PC-9 (cell line): ENCODE data around the gene TRIP13. TPM values are rescaled to one million over a fixed set of nuclear protein-coding genes. Genes with fewer than 3 reads are reported as not detected.

ENCODE experiments used
- BruUV-seq: library from RNA; stranded (reverse); fragments of 400-500 nt; replicated peaks from 2 replicates; lab custom pipeline; 2021; lab: Mats Ljungman, UMichigan
- CTCF ChIA-PET: fragments of 300-600 bp; sonication (Branson Sonifier 250); formaldehyde crosslinking; loops from one replicate; lab custom pipeline; 2022; ENCODE audit warnings: antibody characterized with exemption; lab: Charles Lee
- POLR2A ChIA-PET: fragments of 300-600 bp; sonication (Branson Sonifier 250); formaldehyde crosslinking; loops from one replicate; lab custom pipeline; 2022; ENCODE audit warnings: antibody characterized with exemption; ENCODE audit not compliant: unreplicated experiment; lab: Charles Lee
- DNase-seq, 2 experiments: peaks; one replicate each; pipeline versions ENCODE4 v3.0.0 to v3.0.0-alpha.2; 2015 to 2022; ENCODE audit warnings: mixed read lengths in 1 of 2
- H2AFZ ChIP-seq: fragments of 200-600 bp; sonication (generic); 2 replicates; pipeline ENCODE4 v1.8.1; 2017; ENCODE audit warnings: antibody characterized with exemption
- H3F3A ChIP-seq: fragments of 200-600 bp; sonication (generic); 2 replicates; pipeline ENCODE4 v1.8.1; 2017; ENCODE audit warnings: antibody characterized with exemption, mild to moderate bottlenecking, low read depth; ENCODE audit not compliant: insufficient read depth
- H3K27ac ChIP-seq: fragments of 200-600 bp; sonication (generic); 2 replicates; pipeline ENCODE4 v1.6.1; 2016; ENCODE audit warnings: mixed run types
- H3K27me3 ChIP-seq: fragments of 200-600 bp; sonication (generic); 2 replicates; pipeline ENCODE4 v1.6.1; 2016; ENCODE audit warnings: low read depth, mixed run types; ENCODE audit not compliant: insufficient read depth
- H3K36me3 ChIP-seq: fragments of 200-600 bp; sonication (generic); 2 replicates; pipeline ENCODE4 v1.6.1; 2016; ENCODE audit warnings: low read depth, mixed run types
- H3K4me1 ChIP-seq: fragments of 200-600 bp; sonication (generic); replicated peaks from 2 replicates; pipeline ENCODE4 v1.6.1; 2016; ENCODE audit warnings: mixed run types; ENCODE audit not compliant: insufficient read depth
- H3K4me2 ChIP-seq: fragments of 200-600 bp; sonication (generic); 2 replicates; pipeline ENCODE4 v1.6.1; 2017; ENCODE audit warnings: mixed run types
- H3K4me3 ChIP-seq: fragments of 200-600 bp; sonication (generic); 2 replicates; pipeline ENCODE4 v1.6.1; 2016; ENCODE audit warnings: mixed run types
- H3K79me2 ChIP-seq: fragments of 200-600 bp; sonication (generic); 2 replicates; pipeline ENCODE4 v1.6.1; 2017; ENCODE audit warnings: low read depth, mixed run types
- H3K9me2 ChIP-seq: fragments of 200-600 bp; sonication (generic); 2 replicates; pipeline ENCODE4 v1.8.1; 2017; ENCODE audit warnings: mild to moderate bottlenecking; ENCODE audit not compliant: insufficient read depth
- H3K9me3 ChIP-seq: fragments of 200-600 bp; sonication (generic); 2 replicates; pipeline ENCODE4 v1.8.1; 2016; ENCODE audit warnings: low read depth; ENCODE audit not compliant: insufficient read depth
- H4K20me1 ChIP-seq: fragments of 200-600 bp; sonication (generic); 2 replicates; pipeline ENCODE4 v1.8.1; 2017; ENCODE audit not compliant: insufficient read depth
- EZH2 ChIP-seq: fragments of 200-600 bp; sonication (generic); IDR thresholded peaks from 2 replicates; pipeline ENCODE4 v1.8.0; 2017; ENCODE audit warnings: antibody characterized with exemption, low read depth
- intact Hi-C: fragments of 100-400 bp; cut with micrococcal nuclease; formaldehyde crosslinking; loops from one replicate; pipeline ENCODE4 v1.10.0; 2022; ENCODE audit not compliant: unreplicated experiment
- total RNA-seq: library from RNA; stranded (reverse); gene quantifications from 2 replicates; pipeline ENCODE4 v1.2.3, GENCODE V29; 2021
- TF ChIP-seq, protein P1 (sequence below): fragments of 200-600 bp; sonication (generic); conservative IDR thresholded peaks from 2 replicates; pipeline ENCODE4 v1.6.1; 2017; ENCODE audit warnings: mixed run types, antibody characterized with exemption, mild to moderate bottlenecking, moderate library complexity

TRIP13 gene
- total RNA-seq, 1 experiment from 2014 or later, result 74.0 TPM

- no peak overlapping the region for H3K27ac ChIP-seq
- no peak overlapping the region for H2AFZ ChIP-seq
- peaks cover 11% of the 10 kb centered on the region; the same call in 1 of the 2 replicates for H3F3A ChIP-seq
- H4K20me1 ChIP-seq, result peaks cover 6% of the 10 kb centered on the region
- H3K27me3 ChIP-seq, result peaks cover 8% of the 10 kb centered on the region; the same call in 1 of the 2 replicates
- no peak overlapping the region for H3K4me3 ChIP-seq
- intact Hi-C loops, result no loop called here
- no peak overlapping the region for H3K4me2 ChIP-seq
- no peaks in the 10 kb centered on the region for H3K4me1 ChIP-seq
- TF ChIP-seq EZH2, result no peak
- TF ChIP-seq, protein P1, sequence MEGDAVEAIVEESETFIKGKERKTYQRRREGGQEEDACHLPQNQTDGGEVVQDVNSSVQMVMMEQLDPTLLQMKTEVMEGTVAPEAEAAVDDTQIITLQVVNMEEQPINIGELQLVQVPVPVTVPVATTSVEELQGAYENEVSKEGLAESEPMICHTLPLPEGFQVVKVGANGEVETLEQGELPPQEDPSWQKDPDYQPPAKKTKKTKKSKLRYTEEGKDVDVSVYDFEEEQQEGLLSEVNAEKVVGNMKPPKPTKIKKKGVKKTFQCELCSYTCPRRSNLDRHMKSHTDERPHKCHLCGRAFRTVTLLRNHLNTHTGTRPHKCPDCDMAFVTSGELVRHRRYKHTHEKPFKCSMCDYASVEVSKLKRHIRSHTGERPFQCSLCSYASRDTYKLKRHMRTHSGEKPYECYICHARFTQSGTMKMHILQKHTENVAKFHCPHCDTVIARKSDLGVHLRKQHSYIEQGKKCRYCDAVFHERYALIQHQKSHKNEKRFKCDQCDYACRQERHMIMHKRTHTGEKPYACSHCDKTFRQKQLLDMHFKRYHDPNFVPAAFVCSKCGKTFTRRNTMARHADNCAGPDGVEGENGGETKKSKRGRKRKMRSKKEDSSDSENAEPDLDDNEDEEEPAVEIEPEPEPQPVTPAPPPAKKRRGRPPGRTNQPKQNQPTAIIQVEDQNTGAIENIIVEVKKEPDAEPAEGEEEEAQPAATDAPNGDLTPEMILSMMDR, result no peak
- H3K36me3 ChIP-seq, result no peaks in the 10 kb centered on the region
- no peaks in the 10 kb centered on the region for H3K9me3 ChIP-seq
- ChIA-PET CTCF (no interaction called here), POLR2A (no interaction called here)
- no peaks in the 10 kb centered on the region for H3K9me2 ChIP-seq
- no TSS peak for BruUV-seq
- no peaks in the 10 kb centered on the region for H3K79me2 ChIP-seq
- no peak for DNase-seq
Measured at GRCh38 chr5:856531-857425, 35.9 kb upstream of the TRIP13 start.

DNA sequence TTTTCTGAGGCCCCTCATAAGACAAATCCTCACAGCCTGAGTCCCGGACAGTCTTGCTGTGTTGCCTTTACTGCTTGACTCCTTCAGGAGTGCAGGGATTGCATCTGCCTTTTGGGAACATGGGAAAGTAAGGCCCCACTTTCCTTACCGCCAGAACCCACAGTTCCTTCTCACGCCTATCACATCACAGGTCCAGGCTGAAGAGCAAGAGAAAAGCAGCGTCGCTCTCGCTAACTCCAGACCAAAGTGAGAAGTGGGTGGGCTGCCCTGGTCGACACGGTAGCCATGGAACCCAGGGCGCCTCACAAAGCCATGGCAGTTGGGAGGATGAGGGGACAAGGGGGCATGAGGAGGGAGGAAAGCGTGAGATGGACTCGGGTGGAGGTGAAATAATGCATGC is 34.0 kb upstream of the TRIP13 start:
- ChIA-PET CTCF (no interaction called here), POLR2A (no interaction called here)
- BruUV-seq, result no TSS peak
- DNase-seq, result no peak
- H3K36me3 ChIP-seq, result no peaks in the 10 kb centered on the region
- H3K4me1 ChIP-seq, result no peaks in the 10 kb centered on the region
- H3K79me2 ChIP-seq, result no peaks in the 10 kb centered on the region
- TF ChIP-seq, protein P1, result no peak
- no peak for TF ChIP-seq EZH2
- peaks cover 11% of the 10 kb centered on the region; the same call in 1 of the 2 replicates for H3F3A ChIP-seq
- no peak overlapping the region for H3K4me3 ChIP-seq
- no peaks in the 10 kb centered on the region for H3K9me2 ChIP-seq
- no peak overlapping the region for H3K4me2 ChIP-seq
- H2AFZ ChIP-seq, result no peak overlapping the region
- no peak overlapping the region for H3K27ac ChIP-seq
- intact Hi-C loops, result no loop called here
- peaks cover 15% of the 10 kb centered on the region for H4K20me1 ChIP-seq
- H3K27me3 ChIP-seq, result no peaks in the 10 kb centered on the region
- no peaks in the 10 kb centered on the region for H3K9me3 ChIP-seq

DNA sequence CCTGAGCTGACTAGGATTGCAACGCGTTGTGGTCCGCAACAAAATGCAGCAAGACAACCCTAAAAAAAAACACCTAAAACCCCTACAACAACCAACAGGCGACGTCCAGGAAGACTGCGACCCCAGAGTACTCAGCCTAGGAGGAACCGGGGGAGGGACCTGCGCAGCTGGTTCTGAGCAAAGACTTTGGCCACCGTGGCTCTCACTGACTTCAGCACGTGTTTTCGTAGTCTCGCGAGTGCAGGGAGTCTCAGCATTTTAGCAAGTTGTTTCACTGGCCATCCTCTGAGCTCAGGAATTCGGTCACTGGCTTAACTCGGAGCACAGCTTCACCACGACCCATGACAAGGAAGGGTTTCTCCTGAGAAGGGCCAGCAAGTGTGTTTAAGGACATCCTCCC is 33.3 kb upstream of the TRIP13 start:
- Histone ChIP-seq H3K4me1 (no peaks in the 10 kb centered on the region), H4K20me1 (peaks cover 18% of the 10 kb centered on the region), H3K4me3 (no peak overlapping the region), H3K4me2 (no peak overlapping the region), H3K27ac (no peak overlapping the region), H3K36me3 (no peaks in the 10 kb centered on the region), H3F3A (peaks cover 11% of the 10 kb centered on the region; the same call in 1 of the 2 replicates), H3K9me2 (no peaks in the 10 kb centered on the region), H3K9me3 (no peaks in the 10 kb centered on the region), H3K79me2 (no peaks in the 10 kb centered on the region), H3K27me3 (no peaks in the 10 kb centered on the region), H2AFZ (no peak overlapping the region)
- ChIA-PET CTCF (no interaction called here), POLR2A (no interaction called here)
- TF ChIP-seq, protein P1, result no peak
- no peak for TF ChIP-seq EZH2
- no TSS peak for BruUV-seq
- DNase-seq, result no peak
- intact Hi-C loops, result no loop called here
